ENCODE results near the gene SSRP1. TPM values are rescaled to one million over a fixed set of nuclear protein-coding genes. Genes with fewer than 3 reads are reported as not detected.

The SSRP1 gene
- total RNA-seq, 1 donor: 61.7 TPM

DNA sequence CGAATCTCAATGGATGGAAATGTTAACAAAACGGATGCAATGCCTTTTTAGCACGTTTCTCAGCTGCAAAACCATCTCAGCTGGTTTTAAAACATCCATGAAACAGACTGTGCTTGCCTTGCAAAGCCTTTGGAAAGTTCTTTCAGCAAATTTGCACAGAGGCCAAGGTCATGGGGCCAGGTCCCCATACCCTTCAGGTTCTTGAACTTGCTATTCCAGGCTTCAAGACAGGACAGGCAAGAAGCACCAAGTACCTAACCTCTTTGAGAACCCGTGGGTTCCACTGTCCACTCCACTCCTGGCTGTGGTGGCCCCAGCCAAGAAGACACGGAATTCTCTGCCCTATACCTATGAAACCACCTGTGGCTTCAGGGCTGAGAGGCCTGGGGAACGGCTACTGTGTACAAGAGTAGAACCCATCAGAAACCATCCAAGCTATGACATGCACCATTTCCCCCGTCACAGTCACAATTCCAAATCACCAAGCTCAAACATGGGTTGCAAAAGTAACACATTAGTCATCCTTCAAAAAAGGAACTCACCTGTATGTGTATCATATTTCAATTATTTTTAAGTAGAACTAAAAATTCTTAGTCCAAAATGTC, 27.9 kb downstream of the SSRP1 start:
- H3K4me3 ChIP-seq (ENCODE audit: low read depth, low read length): no peak overlapping the region
- no peak for TF ChIP-seq CTCF (IDR thresholded peaks at IDR 0.05; ENCODE audit: insufficient read depth, low read depth, low read length)
- DNase-seq (ENCODE audit: low read depth): no peak

GRCh38 chr11:57306940-57307565, 28.6 kb downstream of the SSRP1 start:
- no peak for DNase-seq (ENCODE audit: low read depth)
- no peak for TF ChIP-seq CTCF (IDR thresholded peaks at IDR 0.05; ENCODE audit: insufficient read depth, low read depth, low read length)
- H3K4me3 ChIP-seq (ENCODE audit: low read depth, low read length): no peak overlapping the region

DNA sequence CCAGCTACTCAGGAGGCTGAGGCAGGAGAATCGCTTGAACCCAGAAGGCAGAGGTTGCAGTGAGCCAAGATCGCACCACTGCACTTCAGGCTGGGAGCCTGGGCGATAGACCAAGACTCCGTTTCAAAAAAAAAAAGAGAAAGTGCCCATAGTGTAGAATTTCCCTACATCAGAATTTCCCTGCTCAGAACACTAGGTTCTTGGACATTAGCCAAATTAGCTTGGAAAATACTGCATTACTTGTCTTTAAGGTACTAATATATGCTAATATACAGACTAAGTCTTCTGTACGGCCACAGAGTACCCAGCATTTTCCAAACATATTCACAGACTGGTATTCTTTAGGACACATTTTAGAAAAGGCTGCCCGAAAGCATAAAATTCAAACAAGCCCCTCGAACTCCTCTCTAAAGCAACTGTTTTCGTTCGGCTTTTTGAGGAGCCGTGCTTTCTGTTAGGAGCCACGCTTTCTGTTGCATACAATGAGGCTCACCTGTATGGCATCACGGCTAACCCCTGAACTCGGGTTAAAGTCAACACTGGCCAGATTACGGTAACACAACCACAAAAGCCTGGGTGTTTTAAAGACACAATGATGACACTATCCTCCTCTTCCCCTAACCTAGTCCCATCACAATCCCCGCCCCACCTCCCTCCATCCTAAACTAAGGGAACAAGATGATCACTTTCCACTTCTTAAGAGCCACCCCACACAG, 29.4 kb downstream of the SSRP1 start:
- no peak for DNase-seq (ENCODE audit: low read depth)
- no peak overlapping the region for H3K4me3 ChIP-seq (ENCODE audit: low read depth, low read length)
- no peak for TF ChIP-seq CTCF (IDR thresholded peaks at IDR 0.05; ENCODE audit: insufficient read depth, low read depth, low read length)

DNA sequence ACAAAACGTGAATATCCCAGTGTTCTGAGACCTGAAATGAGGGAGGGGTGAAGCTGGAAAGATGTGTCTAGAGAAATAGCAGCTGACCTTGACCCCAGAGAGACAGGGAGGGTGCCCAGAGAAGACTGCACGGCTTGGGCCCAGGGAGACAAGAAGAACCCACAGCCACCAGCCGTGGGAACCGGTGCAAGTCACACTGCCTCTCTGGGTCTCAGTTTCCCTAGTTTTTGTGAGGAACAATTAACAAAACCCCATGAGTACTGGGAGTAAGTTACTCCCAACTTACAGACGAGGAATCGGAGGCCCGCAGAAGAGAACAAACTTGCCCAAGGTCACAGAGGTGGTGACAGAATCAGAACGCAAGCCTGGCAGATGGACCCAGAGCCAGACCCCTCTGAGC, 30.2 kb downstream of the SSRP1 start:
- TF ChIP-seq CTCF (IDR thresholded peaks at IDR 0.05; ENCODE audit: insufficient read depth, low read depth, low read length): no peak
- H3K4me3 ChIP-seq (ENCODE audit: low read depth, low read length): no peak overlapping the region

GRCh38 chr11:57303990-57304579, 31.6 kb downstream of the SSRP1 start:
- DNase-seq (ENCODE audit: low read depth): no peak
- no peak for TF ChIP-seq CTCF (IDR thresholded peaks at IDR 0.05; ENCODE audit: insufficient read depth, low read depth, low read length)
- H3K4me3 ChIP-seq (ENCODE audit: low read depth, low read length): no peak overlapping the region

More for the DNA sequence above, 30.2 kb downstream of the SSRP1 start:
- DNase-seq (ENCODE audit: low read depth): no peak

GRCh38 chr11:57303280-57303989, 32.3 kb downstream of the SSRP1 start:
- DNase-seq (ENCODE audit: low read depth): no peak
- H3K4me3 ChIP-seq (ENCODE audit: low read depth, low read length): no peak overlapping the region
- TF ChIP-seq CTCF (IDR thresholded peaks at IDR 0.05; ENCODE audit: insufficient read depth, low read depth, low read length): no peak

Measured in fibroblast of villous mesenchyme (primary cell).